H1 (cell line): Measurements from ENCODE around the gene DFFB.

ENCODE experiments used
- CBX5 ChIP-seq: fragments of 300-800, 300-1000 bp; sonication (generic); IDR thresholded peaks from 2 replicates; pipeline ENCODE4 v1.7.1; 2016; ENCODE audit warnings: antibody characterized with exemption, low read length, low read depth
- EP300 ChIP-seq, 2 experiments: IDR thresholded peaks; 1 replicate in 1 of 2; 2 replicates in 1 of 2; pipeline ENCODE4 v1.6.1; 2011 to 2012; ENCODE audit warnings: low read depth in 2 of 2, low read length in 2 of 2, mild to moderate bottlenecking in 2 of 2, borderline replicate concordance in 1 of 2, inconsistent platforms in 1 of 2, moderate library complexity in 1 of 2
- KDM1A ChIP-seq: fragments of 200-600, 300-600 bp; sonication (generic); IDR thresholded peaks from 2 replicates; pipeline ENCODE4 v1.7.1; 2016; ENCODE audit warnings: mild to moderate bottlenecking, low read length, borderline replicate concordance
- SUZ12 ChIP-seq: fragments of 200-600 bp; sonication (generic); IDR thresholded peaks from 2 replicates; pipeline ENCODE4 v1.6.1; 2012; ENCODE audit warnings: mild to moderate bottlenecking, inconsistent platforms, low read length, moderate library complexity, mixed read lengths
- TF ChIP-seq, protein P1 (sequence below): IDR thresholded peaks from 2 replicates; pipeline ENCODE4 v1.6.1; 2012; ENCODE audit warnings: inconsistent platforms

DNA sequence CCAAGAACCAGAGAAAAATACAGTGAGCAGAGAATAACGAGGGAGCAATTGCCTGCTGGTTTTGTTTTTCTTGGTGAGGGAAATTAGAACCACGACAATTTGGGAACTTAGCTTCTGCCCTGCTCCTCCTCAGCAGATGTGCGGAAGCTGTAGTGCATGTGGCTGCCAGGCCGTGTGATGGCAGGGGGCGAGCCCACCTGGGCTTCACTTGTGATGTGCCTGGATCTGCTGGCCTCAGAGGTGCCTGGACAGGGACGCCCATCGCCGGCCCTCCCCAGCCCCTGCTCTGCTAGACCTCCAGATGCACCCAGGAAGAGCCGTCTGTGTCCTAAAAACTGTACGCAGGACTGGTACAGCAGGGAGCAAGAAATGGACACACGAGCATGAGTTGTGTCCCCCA lies 71.3 kb downstream of the DFFB start:
- TF ChIP-seq CBX5 (no peak), KDM1A (no peak), SUZ12 (no peak), EP300 (IDR thresholded peaks at IDR 0.05; ENCODE audit: borderline replicate concordance in 1 of 2, low read depth in 2 of 2, low read length in 2 of 2) (no peak)
- TF ChIP-seq, protein P1, sequence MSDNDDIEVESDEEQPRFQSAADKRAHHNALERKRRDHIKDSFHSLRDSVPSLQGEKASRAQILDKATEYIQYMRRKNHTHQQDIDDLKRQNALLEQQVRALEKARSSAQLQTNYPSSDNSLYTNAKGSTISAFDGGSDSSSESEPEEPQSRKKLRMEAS = no peak
